WTC11 (cell line): ENCODE data around the gene IFNAR1. TPM values are rescaled to one million over a fixed set of nuclear protein-coding genes. Genes with fewer than 3 reads are reported as not detected.
A peak's percentile ranks its signal among the peaks of the same experiment; 100 is the strongest.

Experiments used
- ATAC-seq: fragments of 200-7000 bp; cut with Tn5 transposase; 2 replicates; pipeline ENCODE4 v1.10.0; 2021; ENCODE audit warnings: mild to moderate bottlenecking, moderate library complexity
- CTCF ChIA-PET: fragments of 300-600 bp; sonication (Branson Sonifier 250); formaldehyde crosslinking; loops from one replicate; lab custom pipeline; 2021; ENCODE audit warnings: antibody characterized with exemption; lab: Charles Lee
- POLR2A ChIA-PET: fragments of 350-600 bp; sonication (Branson Sonifier 250); formaldehyde crosslinking; loops from one replicate; lab custom pipeline; 2021; ENCODE audit warnings: antibody characterized with exemption; lab: Charles Lee
- DNase-seq: peaks from one replicate; pipeline ENCODE4 v3.0.0; 2021; ENCODE audit warnings: low spot score
- H3K27ac Mint-ChIP-seq: 2 replicates; pipeline ENCODE4 v1.8.0; 2021; ENCODE audit warnings: mixed read lengths
- H3K27me3 Mint-ChIP-seq: 2 replicates; pipeline ENCODE4 v1.8.0; 2021; ENCODE audit warnings: low read depth, mild to moderate bottlenecking, moderate library complexity, mixed read lengths
- H3K36me3 Mint-ChIP-seq: 2 replicates; pipeline ENCODE4 v1.8.0; 2021; ENCODE audit warnings: mixed read lengths
- H3K4me1 Mint-ChIP-seq: 2 replicates; pipeline ENCODE4 v1.8.0; 2022; ENCODE audit warnings: mixed read lengths
- H3K4me3 Mint-ChIP-seq: 2 replicates; pipeline ENCODE4 v1.8.0; 2021; ENCODE audit warnings: mild to moderate bottlenecking, moderate library complexity, mixed read lengths
- H3K9me3 Mint-ChIP-seq: 2 replicates; pipeline ENCODE4 v1.8.0; 2021; ENCODE audit warnings: mixed read lengths
- CBFB ChIP-seq: sonication (generic); formaldehyde crosslinking; IDR thresholded peaks from 2 replicates; pipeline ENCODE4 v1.8.1; 2022; ENCODE audit warnings: mild to moderate bottlenecking, low read depth, missing genetic modification reagents
- CREB1 ChIP-seq: sonication (generic); formaldehyde crosslinking; IDR thresholded peaks from 2 replicates; pipeline ENCODE4 v1.8.0; 2023; ENCODE audit warnings: mild to moderate bottlenecking, missing genetic modification reagents
- CREM ChIP-seq: sonication (generic); formaldehyde crosslinking; IDR thresholded peaks from 2 replicates; pipeline ENCODE4 v1.8.1; 2022; ENCODE audit warnings: mild to moderate bottlenecking, missing genetic modification reagents, moderate library complexity
- EMX1 ChIP-seq: fragments of 250-450 bp; sonication (Bioruptor Pico); IDR thresholded peaks from 2 replicates; pipeline ENCODE4 v1.8.0; 2021; ENCODE audit warnings: mild to moderate bottlenecking
- FOXP1 ChIP-seq: sonication (generic); formaldehyde crosslinking; IDR thresholded peaks from 2 replicates; pipeline ENCODE4 v1.8.0; 2022; ENCODE audit warnings: missing genetic modification reagents, mild to moderate bottlenecking, moderate library complexity, borderline replicate concordance
- FOXP4 ChIP-seq: sonication (generic); formaldehyde crosslinking; IDR thresholded peaks from 2 replicates; pipeline ENCODE4 v1.8.0; 2022; ENCODE audit warnings: mild to moderate bottlenecking, missing genetic modification reagents
- HMGA2 ChIP-seq: fragments of 250-450 bp; sonication (Bioruptor Pico); IDR thresholded peaks from 2 replicates; pipeline ENCODE4 v1.4.0; 2021; ENCODE audit warnings: mild to moderate bottlenecking, moderate library complexity
- MLX ChIP-seq: sonication (generic); formaldehyde crosslinking; IDR thresholded peaks from 2 replicates; pipeline ENCODE4 v1.8.1; 2023; ENCODE audit warnings: mild to moderate bottlenecking, missing genetic modification reagents, moderate library complexity
- MXD4 ChIP-seq: fragments of 250-450 bp; sonication (Bioruptor Pico); IDR thresholded peaks from 2 replicates; pipeline ENCODE4 v1.8.0; 2021; ENCODE audit warnings: mild to moderate bottlenecking, moderate library complexity, borderline replicate concordance
- NFE2L1 ChIP-seq: sonication (generic); formaldehyde crosslinking; IDR thresholded peaks from 2 replicates; pipeline ENCODE4 v1.8.1; 2023; ENCODE audit warnings: missing genetic modification reagents
- NR1H2 ChIP-seq: sonication (generic); formaldehyde crosslinking; IDR thresholded peaks from 2 replicates; pipeline ENCODE4 v1.9.0; 2021; ENCODE audit warnings: mild to moderate bottlenecking, moderate library complexity, missing genetic modification reagents
- TEAD1 ChIP-seq: sonication (generic); formaldehyde crosslinking; IDR thresholded peaks from 2 replicates; pipeline ENCODE4 v1.8.0; 2022; ENCODE audit warnings: mild to moderate bottlenecking, missing genetic modification reagents
- TP53 ChIP-seq: sonication (generic); formaldehyde crosslinking; IDR thresholded peaks from 2 replicates; pipeline ENCODE4 v1.8.1; 2023; ENCODE audit warnings: mild to moderate bottlenecking, missing genetic modification reagents
- ZBTB21 ChIP-seq: sonication (generic); formaldehyde crosslinking; IDR thresholded peaks from 2 replicates; pipeline ENCODE4 v1.8.1; 2023; ENCODE audit warnings: mild to moderate bottlenecking, missing genetic modification reagents, borderline replicate concordance
- ZBTB43 ChIP-seq: sonication (generic); formaldehyde crosslinking; IDR thresholded peaks from 2 replicates; pipeline ENCODE4 v1.8.1; 2023; ENCODE audit warnings: mild to moderate bottlenecking, missing genetic modification reagents
- ZNF281 ChIP-seq: sonication (generic); formaldehyde crosslinking; IDR thresholded peaks from 2 replicates; pipeline ENCODE4 v1.8.0; 2023; ENCODE audit warnings: mild to moderate bottlenecking, missing genetic modification reagents
- ZNF317 ChIP-seq: sonication (generic); formaldehyde crosslinking; IDR thresholded peaks from 2 replicates; pipeline ENCODE4 v1.8.1; 2023; ENCODE audit warnings: low read depth, mild to moderate bottlenecking, moderate library complexity, missing genetic modification reagents, borderline replicate concordance
- total RNA-seq: library from RNA; stranded (reverse); gene quantifications from 3 replicates; pipeline ENCODE4 v1.2.3, GENCODE V29; 2021
- TF ChIP-seq, protein P1 (sequence below): sonication (generic); formaldehyde crosslinking; IDR thresholded peaks from 2 replicates; pipeline ENCODE4 v1.8.0; 2022; ENCODE audit warnings: mild to moderate bottlenecking, missing genetic modification reagents
- TF ChIP-seq, protein P2 (sequence below): sonication (generic); formaldehyde crosslinking; IDR thresholded peaks from 2 replicates; pipeline ENCODE4 v1.8.0; 2023; ENCODE audit warnings: missing genetic modification reagents, mild to moderate bottlenecking, borderline replicate concordance

Gene IFNAR1
- total RNA-seq, 1 experiment from 2014 or later: 12.2 TPM

DNA sequence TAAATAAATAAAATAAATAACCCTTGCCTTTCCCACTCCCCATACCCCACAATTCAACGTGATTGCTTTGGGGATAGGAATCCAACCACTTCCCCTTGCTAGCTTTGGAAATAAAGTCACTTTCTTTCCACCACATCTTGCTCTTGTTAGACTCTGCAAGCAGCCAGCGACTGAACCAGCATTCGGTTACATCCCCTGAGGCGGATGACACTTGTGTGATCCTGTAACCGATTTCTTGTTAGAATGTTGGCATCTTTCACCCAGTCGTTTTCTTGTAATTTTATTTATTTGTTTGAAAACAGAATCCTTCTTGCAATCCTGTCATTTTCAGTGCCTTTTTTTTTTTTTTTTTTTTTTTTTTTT is 76.8 kb downstream of the IFNAR1 start:
- peaks cover 17% of the 10 kb centered on the region for H3K4me1 Mint-ChIP-seq
- peak overlapping the region; percentile 60; the same call in 1 of the 2 replicates for H3K27ac Mint-ChIP-seq
- no peak overlapping the region for H3K4me3 Mint-ChIP-seq
- DNase-seq (no peak), ATAC-seq (no peak)
- H3K27me3 Mint-ChIP-seq: no peaks in the 10 kb centered on the region
- ChIA-PET CTCF (interaction anchor here (1.1 kb wide), 1 partner anchor 40 kb away, joined by 5 read pairs; no protein-coding TSS in a partner anchor), POLR2A (interaction anchor here (0.6 to 1.1 kb wide), 2 partner anchors 40 to 58 kb away, joined by 5 to 6 read pairs; no protein-coding TSS in a partner anchor)
- no peaks in the 10 kb centered on the region for H3K9me3 Mint-ChIP-seq
- peaks cover 2% of the 10 kb centered on the region; the same call in 1 of the 2 replicates for H3K36me3 Mint-ChIP-seq
- no peak for TF ChIP-seq TEAD1 (CRISPR knock-in tag)
- TF ChIP-seq FOXP4: no peak
- no peak for TF ChIP-seq TP53
- no peak for TF ChIP-seq ZBTB43 (CRISPR knock-in tag)
- no peak for TF ChIP-seq MXD4 (CRISPR knock-in tag)
- no peak for TF ChIP-seq ZBTB21
- no peak for TF ChIP-seq FOXP1 (CRISPR knock-in tag)
- TF ChIP-seq EMX1 (CRISPR knock-in tag): no peak
- no peak for TF ChIP-seq NFE2L1 (CRISPR knock-in tag)
- no peak for TF ChIP-seq NR1H2 (CRISPR knock-in tag)
- TF ChIP-seq HMGA2 (CRISPR knock-in tag): no peak
- TF ChIP-seq, all 79 proteins: peak for 0

DNA sequence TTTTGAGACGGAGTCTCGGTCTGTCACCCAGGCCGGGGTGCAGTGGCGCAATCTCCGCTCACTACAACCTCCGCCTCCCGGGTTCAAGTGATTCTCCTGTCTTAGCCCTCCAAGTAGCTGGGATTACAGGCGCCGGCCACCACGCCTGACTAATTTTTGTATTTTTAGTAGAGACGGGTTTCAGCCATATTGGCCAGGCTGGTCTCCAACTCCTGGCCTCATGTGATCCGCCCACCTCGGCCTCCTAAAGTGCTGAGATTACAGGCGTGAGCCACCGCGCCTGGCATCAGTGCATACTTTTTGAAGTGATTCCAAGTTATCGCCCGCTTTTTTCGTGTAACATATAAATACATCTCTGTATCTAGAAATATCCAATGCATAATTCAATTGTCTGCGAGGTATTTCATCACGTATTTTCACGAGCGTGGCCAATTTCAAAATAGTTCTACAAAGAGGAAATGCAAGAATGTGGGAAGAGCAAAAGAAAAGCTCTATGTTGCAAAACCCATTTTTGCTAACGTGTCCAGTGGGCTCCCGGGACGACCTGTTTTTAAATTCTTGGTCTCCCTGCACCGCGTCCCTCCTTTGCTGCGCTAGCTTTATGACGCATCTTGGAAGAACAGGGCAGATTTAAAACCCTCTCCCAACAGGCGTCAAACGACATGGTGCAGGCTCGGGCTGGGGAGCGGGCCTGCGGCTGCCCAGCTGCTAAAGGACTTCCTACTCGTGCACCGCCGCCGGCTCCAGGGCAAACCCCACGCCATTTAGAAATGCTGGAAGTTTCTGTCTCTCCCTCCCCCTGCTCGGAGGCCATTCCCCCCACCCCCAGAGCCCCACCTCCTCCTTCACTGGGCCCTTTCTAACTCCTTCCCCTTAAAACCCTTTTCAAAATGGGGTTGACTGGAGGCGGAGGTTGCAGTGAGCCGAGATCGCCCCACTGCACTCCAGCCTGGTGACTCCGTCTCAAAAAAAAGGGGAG is 77.5 kb downstream of the IFNAR1 start:
- Mint-ChIP-seq H3K27ac (no peak overlapping the region; the same call in 1 of the 2 replicates), H3K27me3 (no peaks in the 10 kb centered on the region), H3K4me1 (peaks cover 17% of the 10 kb centered on the region), H3K9me3 (no peaks in the 10 kb centered on the region), H3K36me3 (peaks cover 2% of the 10 kb centered on the region; the same call in 1 of the 2 replicates), H3K4me3 (peak overlapping the region; percentile 69)
- DNase-seq (peak; percentile 56), ATAC-seq (peak; percentile 64)
- POLR2A ChIA-PET: interaction anchor here (0.6 to 1.5 kb wide), 3 partner anchors 40 to 78 kb away, joined by 4 to 6 read pairs (median 5); partner anchors contain the start of gene IFNAR1
- CTCF ChIA-PET: interaction anchor here (0.6 to 1.1 kb wide), 5 partner anchors 34 to 490 kb away, joined by 3 to 6 read pairs (median 4); no protein-coding TSS in a partner anchor
- TF ChIP-seq TEAD1 (CRISPR knock-in tag) (peak; percentile 84), MLX (CRISPR knock-in tag) (no peak), CREB1 (CRISPR knock-in tag) (peak; percentile 39; the same call in 1 of the 2 replicates), CREM (CRISPR knock-in tag) (peak; percentile 37; the same call in 1 of the 2 replicates), ZNF317 (CRISPR knock-in tag) (no peak), CBFB (CRISPR knock-in tag) (no peak), ZNF281 (no peak)
- TF ChIP-seq, protein P1, sequence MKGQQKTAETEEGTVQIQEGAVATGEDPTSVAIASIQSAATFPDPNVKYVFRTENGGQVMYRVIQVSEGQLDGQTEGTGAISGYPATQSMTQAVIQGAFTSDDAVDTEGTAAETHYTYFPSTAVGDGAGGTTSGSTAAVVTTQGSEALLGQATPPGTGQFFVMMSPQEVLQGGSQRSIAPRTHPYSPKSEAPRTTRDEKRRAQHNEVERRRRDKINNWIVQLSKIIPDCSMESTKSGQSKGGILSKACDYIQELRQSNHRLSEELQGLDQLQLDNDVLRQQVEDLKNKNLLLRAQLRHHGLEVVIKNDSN: peak; percentile 53; the same call in 1 of the 2 replicates
- TF ChIP-seq, protein P2, sequence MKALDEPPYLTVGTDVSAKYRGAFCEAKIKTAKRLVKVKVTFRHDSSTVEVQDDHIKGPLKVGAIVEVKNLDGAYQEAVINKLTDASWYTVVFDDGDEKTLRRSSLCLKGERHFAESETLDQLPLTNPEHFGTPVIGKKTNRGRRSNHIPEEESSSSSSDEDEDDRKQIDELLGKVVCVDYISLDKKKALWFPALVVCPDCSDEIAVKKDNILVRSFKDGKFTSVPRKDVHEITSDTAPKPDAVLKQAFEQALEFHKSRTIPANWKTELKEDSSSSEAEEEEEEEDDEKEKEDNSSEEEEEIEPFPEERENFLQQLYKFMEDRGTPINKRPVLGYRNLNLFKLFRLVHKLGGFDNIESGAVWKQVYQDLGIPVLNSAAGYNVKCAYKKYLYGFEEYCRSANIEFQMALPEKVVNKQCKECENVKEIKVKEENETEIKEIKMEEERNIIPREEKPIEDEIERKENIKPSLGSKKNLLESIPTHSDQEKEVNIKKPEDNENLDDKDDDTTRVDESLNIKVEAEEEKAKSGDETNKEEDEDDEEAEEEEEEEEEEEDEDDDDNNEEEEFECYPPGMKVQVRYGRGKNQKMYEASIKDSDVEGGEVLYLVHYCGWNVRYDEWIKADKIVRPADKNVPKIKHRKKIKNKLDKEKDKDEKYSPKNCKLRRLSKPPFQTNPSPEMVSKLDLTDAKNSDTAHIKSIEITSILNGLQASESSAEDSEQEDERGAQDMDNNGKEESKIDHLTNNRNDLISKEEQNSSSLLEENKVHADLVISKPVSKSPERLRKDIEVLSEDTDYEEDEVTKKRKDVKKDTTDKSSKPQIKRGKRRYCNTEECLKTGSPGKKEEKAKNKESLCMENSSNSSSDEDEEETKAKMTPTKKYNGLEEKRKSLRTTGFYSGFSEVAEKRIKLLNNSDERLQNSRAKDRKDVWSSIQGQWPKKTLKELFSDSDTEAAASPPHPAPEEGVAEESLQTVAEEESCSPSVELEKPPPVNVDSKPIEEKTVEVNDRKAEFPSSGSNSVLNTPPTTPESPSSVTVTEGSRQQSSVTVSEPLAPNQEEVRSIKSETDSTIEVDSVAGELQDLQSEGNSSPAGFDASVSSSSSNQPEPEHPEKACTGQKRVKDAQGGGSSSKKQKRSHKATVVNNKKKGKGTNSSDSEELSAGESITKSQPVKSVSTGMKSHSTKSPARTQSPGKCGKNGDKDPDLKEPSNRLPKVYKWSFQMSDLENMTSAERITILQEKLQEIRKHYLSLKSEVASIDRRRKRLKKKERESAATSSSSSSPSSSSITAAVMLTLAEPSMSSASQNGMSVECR (CRISPR knock-in tag): peak; percentile 22; the same call in 1 of the 2 replicates
